Prostate gland (tissue), 2 donors: ENCODE results near the gene EBF3.

Experiments used
- POLR2A ChIP-seq: fragments of 450-650 bp; IDR thresholded peaks from one replicate; pipeline ENCODE4 v1.6.1; 2016; ENCODE audit warnings: antibody characterized with exemption, mild to moderate bottlenecking
- POLR2AphosphoS5 ChIP-seq: sonication (generic); formaldehyde crosslinking; IDR thresholded peaks from one replicate; pipeline ENCODE4 v1.6.1; 2017; ENCODE audit warnings: antibody characterized with exemption
- TF ChIP-seq, protein P1 (sequence below), 4 experiments: fragments of 200-600 bp in 2 of 4; fragments of 450-650 bp in 2 of 4; sonication (generic) in 2 of 4; IDR thresholded peaks; 1 replicate in 3 of 4; 2 replicates in 1 of 4; pipeline ENCODE4 v1.5.1; 2016 to 2019; ENCODE audit warnings: antibody characterized with exemption in 4 of 4, mild to moderate bottlenecking in 2 of 4, moderate library complexity in 2 of 4

DNA sequence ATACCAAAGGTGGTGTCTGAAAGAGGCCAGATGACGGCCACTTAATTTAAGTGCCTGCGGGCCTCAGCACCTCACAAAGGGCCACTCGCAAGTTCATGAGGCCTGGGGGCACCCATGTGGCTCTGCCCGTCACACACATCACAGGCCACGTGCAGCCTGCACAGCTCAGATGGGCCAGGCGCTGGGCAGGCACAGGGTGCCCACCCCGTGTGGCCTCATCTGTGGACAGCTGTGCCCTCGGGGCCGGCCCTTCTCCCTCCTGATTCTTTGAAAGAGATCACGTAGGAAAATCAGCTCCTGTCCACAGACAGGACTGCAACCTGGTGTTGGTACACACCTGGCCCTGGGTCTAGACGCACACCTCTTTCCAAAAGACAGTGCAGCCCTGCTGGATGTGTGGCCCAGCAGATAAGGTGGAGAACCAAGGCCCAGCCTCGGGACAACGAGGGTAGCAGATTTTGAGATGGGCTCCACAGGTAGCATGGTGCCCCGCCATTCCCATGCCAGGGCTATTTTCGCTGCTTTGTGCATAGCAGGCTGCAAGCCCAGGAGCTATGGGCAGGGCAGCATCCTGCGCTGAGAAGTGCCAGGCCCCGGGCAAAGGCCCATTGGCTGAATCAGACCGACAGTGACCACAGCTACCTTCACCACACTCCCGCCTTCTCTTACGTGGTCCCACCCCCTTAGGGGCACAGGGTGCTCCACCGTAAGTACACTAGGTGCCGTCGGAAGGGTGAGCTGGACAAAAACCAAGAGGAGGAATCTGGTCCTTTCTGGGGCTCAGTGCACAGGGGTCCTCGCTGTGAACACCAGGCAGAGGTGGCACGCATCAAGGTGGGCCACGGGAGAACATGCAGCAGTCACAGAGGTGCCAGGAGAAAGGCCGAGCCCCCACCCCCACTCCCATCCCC lies 124.5 kb downstream of the EBF3 start:
- no peak for TF ChIP-seq POLR2A
- TF ChIP-seq, protein P1, sequence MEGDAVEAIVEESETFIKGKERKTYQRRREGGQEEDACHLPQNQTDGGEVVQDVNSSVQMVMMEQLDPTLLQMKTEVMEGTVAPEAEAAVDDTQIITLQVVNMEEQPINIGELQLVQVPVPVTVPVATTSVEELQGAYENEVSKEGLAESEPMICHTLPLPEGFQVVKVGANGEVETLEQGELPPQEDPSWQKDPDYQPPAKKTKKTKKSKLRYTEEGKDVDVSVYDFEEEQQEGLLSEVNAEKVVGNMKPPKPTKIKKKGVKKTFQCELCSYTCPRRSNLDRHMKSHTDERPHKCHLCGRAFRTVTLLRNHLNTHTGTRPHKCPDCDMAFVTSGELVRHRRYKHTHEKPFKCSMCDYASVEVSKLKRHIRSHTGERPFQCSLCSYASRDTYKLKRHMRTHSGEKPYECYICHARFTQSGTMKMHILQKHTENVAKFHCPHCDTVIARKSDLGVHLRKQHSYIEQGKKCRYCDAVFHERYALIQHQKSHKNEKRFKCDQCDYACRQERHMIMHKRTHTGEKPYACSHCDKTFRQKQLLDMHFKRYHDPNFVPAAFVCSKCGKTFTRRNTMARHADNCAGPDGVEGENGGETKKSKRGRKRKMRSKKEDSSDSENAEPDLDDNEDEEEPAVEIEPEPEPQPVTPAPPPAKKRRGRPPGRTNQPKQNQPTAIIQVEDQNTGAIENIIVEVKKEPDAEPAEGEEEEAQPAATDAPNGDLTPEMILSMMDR (IDR thresholded peaks at IDR 0.05) = no peak
- no peak for TF ChIP-seq POLR2AphosphoS5
